Effector memory CD4-positive, alpha-beta T cell (primary cell): ENCODE measurements around the gene PRR30.
"Not testable (repeated sequence)": the region's sequence is repeated elsewhere in the genome, so short reads cannot be mapped to it uniquely, and the experiment has no call there.

Experiments used
- DNase-seq, 3 donors: peaks; one replicate each; pipeline ENCODE4 v3.0.0-alpha.2; 2020
- H3K27ac ChIP-seq: 2 replicates; pipeline ENCODE4 v1.7.0; 2013; ENCODE audit warnings: mild to moderate bottlenecking, low read length, moderate library complexity; ENCODE audit not compliant: insufficient read depth, poor library complexity, severe bottlenecking
- H3K27me3 ChIP-seq: replicated peaks from 2 replicates; pipeline ENCODE4 v1.7.0; 2013; ENCODE audit warnings: mild to moderate bottlenecking, low read length; ENCODE audit not compliant: insufficient read depth, control insufficient read depth, poor library complexity, severe bottlenecking
- H3K36me3 ChIP-seq: 2 replicates; pipeline ENCODE4 v1.7.0; 2013; ENCODE audit warnings: mild to moderate bottlenecking, low read length, moderate library complexity; ENCODE audit not compliant: control insufficient read depth, insufficient read depth
- H3K4me1 ChIP-seq: 2 replicates; pipeline ENCODE4 v1.7.0; 2013; ENCODE audit warnings: low read length, mild to moderate bottlenecking; ENCODE audit not compliant: control insufficient read depth, insufficient read depth, poor library complexity, severe bottlenecking
- H3K4me3 ChIP-seq: 2 replicates; pipeline ENCODE4 v1.7.0; 2013; ENCODE audit warnings: low read length, low read depth, mild to moderate bottlenecking; ENCODE audit not compliant: insufficient read depth, poor library complexity, severe bottlenecking
- H3K9me3 ChIP-seq: 2 replicates; pipeline ENCODE4 v1.7.0; 2013; ENCODE audit warnings: mild to moderate bottlenecking, low read length, moderate library complexity; ENCODE audit not compliant: control insufficient read depth

The PRR30 gene

GRCh38 chr2:27118525-27119329 lies 20.5 kb downstream of the PRR30 start, which contains the start of gene CGREF1:
Gene CGREF1 (minus strand): TSS chr2:27119128. CDS start chr2:27104366, 14,762 bp downstream.
- Histone ChIP-seq H3K4me1 (peaks cover 14% of the 10 kb centered on the region), H3K27ac (no peak within 1 kb of the TSS), H3K27me3 (peaks cover 19% of the 10 kb centered on the region), H3K36me3 (no peaks in the 10 kb centered on the region), H3K9me3 (no peaks in the 10 kb centered on the region), H3K4me3 (peak within 1 kb of the TSS; percentile 22)
- no peak for DNase-seq

GRCh38 chr2:27117995-27118524 lies 21.1 kb downstream of the PRR30 start:
- no peak for DNase-seq
- Histone ChIP-seq H3K9me3 (no peaks in the 10 kb centered on the region), H3K4me3 (peak overlapping the region; percentile 22), H3K36me3 (no peaks in the 10 kb centered on the region), H3K27me3 (peaks cover 19% of the 10 kb centered on the region), H3K4me1 (peaks cover 11% of the 10 kb centered on the region), H3K27ac (no peak overlapping the region)

GRCh38 chr2:27115519-27115918 lies 23.7 kb downstream of the PRR30 start:
- H3K9me3 ChIP-seq, result no peaks in the 10 kb centered on the region
- H3K4me3 ChIP-seq, result no peak overlapping the region
- H3K27ac ChIP-seq, result no peak overlapping the region

GRCh38 chr2:27111392-27112078 lies 27.7 kb downstream of the PRR30 start:
- H3K4me3 ChIP-seq, H3K36me3 ChIP-seq, H3K9me3 ChIP-seq, H3K4me1 ChIP-seq, H3K27me3 ChIP-seq, DNase-seq, H3K27ac ChIP-seq: not testable (repeated sequence)

More at GRCh38 chr2:27115519-27115918, 23.7 kb downstream of the PRR30 start:
- Histone ChIP-seq H3K36me3 (no peaks in the 10 kb centered on the region), H3K27me3 (peaks cover 19% of the 10 kb centered on the region), H3K4me1 (peaks cover 8% of the 10 kb centered on the region)
- no peak for DNase-seq

GRCh38 chr2:27110603-27111352 lies 28.4 kb downstream of the PRR30 start:
- H3K36me3 ChIP-seq, H3K9me3 ChIP-seq, H3K4me1 ChIP-seq, H3K27me3 ChIP-seq, H3K4me3 ChIP-seq, H3K27ac ChIP-seq, DNase-seq: not testable (repeated sequence)

GRCh38 chr2:27109083-27109482 lies 30.1 kb downstream of the PRR30 start:
- Histone ChIP-seq H3K4me1 (no peaks in the 10 kb centered on the region), H3K27me3 (no peaks in the 10 kb centered on the region), H3K27ac (no peak overlapping the region), H3K36me3 (no peaks in the 10 kb centered on the region), H3K4me3 (no peak overlapping the region), H3K9me3 (no peaks in the 10 kb centered on the region)
- no peak for DNase-seq

- H3K27ac ChIP-seq, result no peak overlapping the region
- H3K4me3 ChIP-seq, result no peak overlapping the region
- H3K9me3 ChIP-seq, result no peaks in the 10 kb centered on the region
- H3K4me1 ChIP-seq, result no peaks in the 10 kb centered on the region
- DNase-seq, result no peak
- H3K36me3 ChIP-seq, result no peaks in the 10 kb centered on the region
- H3K27me3 ChIP-seq, result no peaks in the 10 kb centered on the region
These were observed 31.0 kb downstream of the PRR30 start for GRCh38 chr2:27108221-27108620.

GRCh38 chr2:27105981-27106380 lies 33.2 kb downstream of the PRR30 start:
- no peaks in the 10 kb centered on the region for H3K36me3 ChIP-seq
- no peak for DNase-seq
- H3K4me3 ChIP-seq, result no peak overlapping the region
- no peaks in the 10 kb centered on the region for H3K4me1 ChIP-seq
- H3K27ac ChIP-seq, result no peak overlapping the region
- H3K27me3 ChIP-seq, result no peaks in the 10 kb centered on the region
- no peaks in the 10 kb centered on the region for H3K9me3 ChIP-seq

GRCh38 chr2:27102329-27102728 lies 36.9 kb downstream of the PRR30 start:
- Histone ChIP-seq H3K27ac (no peak overlapping the region), H3K9me3 (no peaks in the 10 kb centered on the region), H3K4me3 (no peak overlapping the region), H3K27me3 (no peaks in the 10 kb centered on the region), H3K4me1 (no peaks in the 10 kb centered on the region), H3K36me3 (no peaks in the 10 kb centered on the region)
- DNase-seq, result no peak
